ENCODE results near the gene PRR5.

Gene PRR5

DNA sequence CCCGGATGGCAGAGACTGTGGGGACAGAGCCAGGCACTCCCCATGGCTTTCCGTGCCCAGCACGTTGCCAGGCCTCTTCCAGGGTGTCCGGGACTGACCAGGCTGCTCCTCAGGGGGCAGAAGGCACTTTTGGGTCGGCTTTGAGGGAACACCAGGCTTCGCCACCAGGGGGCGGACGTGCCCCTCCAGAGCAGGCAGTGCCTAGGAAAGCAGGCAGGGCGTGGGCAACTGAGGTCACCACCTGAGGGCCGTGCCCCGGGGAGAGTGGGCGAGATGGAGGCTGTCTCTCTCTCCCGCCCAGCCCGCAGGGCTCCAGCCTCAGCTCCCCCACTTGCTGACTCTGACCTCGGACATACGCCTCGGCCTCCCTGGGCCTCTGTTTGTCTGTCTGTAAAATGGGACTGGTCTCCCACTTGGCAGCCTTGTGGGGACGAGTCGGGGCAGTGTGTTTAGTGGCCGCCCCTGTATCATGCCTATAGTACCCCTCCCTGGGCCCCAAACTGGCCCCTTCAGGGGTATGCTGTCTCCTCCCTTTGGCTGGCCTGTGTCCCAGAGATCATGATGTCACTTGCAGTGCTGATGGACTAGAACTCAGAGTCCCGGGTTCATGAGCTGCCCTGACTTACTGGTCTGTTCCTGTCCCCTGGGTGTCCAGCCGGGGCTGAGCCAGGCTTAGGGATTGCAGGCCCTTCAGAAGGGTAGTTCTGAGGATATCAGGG is 4.4 kb upstream of the PRR5 start:
- no peak for DNase-seq (ENCODE audit: low spot score)
- Histone ChIP-seq H3K4me3 (no peak overlapping the region), H3K27ac (no peak overlapping the region)
- TF ChIP-seq, protein P1, sequence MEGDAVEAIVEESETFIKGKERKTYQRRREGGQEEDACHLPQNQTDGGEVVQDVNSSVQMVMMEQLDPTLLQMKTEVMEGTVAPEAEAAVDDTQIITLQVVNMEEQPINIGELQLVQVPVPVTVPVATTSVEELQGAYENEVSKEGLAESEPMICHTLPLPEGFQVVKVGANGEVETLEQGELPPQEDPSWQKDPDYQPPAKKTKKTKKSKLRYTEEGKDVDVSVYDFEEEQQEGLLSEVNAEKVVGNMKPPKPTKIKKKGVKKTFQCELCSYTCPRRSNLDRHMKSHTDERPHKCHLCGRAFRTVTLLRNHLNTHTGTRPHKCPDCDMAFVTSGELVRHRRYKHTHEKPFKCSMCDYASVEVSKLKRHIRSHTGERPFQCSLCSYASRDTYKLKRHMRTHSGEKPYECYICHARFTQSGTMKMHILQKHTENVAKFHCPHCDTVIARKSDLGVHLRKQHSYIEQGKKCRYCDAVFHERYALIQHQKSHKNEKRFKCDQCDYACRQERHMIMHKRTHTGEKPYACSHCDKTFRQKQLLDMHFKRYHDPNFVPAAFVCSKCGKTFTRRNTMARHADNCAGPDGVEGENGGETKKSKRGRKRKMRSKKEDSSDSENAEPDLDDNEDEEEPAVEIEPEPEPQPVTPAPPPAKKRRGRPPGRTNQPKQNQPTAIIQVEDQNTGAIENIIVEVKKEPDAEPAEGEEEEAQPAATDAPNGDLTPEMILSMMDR (IDR thresholded peaks at IDR 0.05) = peak; percentile 83

DNA sequence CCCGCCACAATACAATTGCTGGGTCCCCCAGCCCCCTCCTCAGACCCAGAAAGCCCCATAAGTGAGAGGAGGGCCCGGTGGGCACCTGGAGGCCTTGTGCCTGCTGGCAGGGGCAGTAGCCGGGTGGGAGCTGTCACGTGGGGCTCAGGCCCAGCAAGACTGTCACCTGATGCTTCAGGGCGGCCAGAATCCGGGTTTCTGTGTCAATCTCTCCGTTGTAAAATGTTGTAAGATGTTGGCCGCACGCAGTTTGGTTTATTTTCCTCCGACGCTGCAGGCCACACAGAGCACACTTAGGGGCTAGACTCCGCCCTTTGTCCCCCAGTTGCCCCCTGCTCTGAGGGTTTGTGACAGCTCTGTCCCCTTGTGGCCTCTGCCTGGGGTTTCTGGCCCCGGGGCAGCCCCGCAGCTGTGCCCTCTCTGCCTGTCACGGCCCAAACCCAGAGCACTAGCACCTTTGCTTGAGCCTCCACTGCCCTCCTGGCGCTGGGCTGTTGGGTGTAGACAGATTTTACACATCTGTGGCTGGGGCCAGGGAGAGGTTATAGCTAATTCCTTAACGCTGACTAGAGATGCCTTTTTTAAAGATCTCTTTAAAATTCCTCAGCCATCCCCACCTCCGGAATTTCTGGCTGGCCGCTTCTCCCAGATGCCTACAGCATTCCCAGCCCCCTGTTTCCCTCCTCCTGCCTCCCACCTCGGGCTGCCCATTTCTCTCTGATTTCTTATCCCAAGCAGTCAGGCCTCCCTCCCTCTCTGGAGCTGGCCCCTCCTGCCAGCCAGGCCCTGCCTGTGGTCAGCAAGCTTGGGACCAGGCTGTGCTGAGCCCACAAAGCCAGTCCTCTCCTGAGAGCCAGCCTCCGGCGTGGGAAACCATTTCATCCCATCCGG is 3.2 kb upstream of the PRR5 start:
- H3K27ac ChIP-seq = peak overlapping the region; percentile 33 to 60
- no peak for DNase-seq (ENCODE audit: low spot score)
- no peak overlapping the region for H3K4me3 ChIP-seq
- TF ChIP-seq, protein P1 (IDR thresholded peaks at IDR 0.05) = no peak

DNA sequence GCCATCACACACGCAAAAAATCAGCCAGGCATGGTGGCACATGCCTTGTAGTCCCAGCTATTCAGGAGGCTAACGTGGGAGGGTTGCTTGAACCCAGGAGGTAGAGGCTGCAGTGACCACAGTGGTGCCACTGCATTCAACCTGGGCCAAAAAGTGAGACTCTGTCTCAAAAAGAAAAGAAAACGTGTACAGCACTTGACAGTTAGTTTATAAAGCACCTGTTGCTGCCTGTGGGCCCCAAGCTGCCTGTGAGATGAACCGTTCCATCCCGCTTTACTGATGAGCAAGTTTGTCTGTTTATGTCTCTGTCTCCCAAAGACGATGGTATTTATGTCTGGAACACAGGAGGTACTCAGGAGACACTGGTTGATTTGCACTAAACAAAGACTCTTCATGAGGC is 1.5 kb upstream of the PRR5 start:
- TF ChIP-seq, protein P1 (IDR thresholded peaks at IDR 0.05) = no peak
- no peak for DNase-seq (ENCODE audit: low spot score)
- no peak overlapping the region for H3K4me3 ChIP-seq

DNA sequence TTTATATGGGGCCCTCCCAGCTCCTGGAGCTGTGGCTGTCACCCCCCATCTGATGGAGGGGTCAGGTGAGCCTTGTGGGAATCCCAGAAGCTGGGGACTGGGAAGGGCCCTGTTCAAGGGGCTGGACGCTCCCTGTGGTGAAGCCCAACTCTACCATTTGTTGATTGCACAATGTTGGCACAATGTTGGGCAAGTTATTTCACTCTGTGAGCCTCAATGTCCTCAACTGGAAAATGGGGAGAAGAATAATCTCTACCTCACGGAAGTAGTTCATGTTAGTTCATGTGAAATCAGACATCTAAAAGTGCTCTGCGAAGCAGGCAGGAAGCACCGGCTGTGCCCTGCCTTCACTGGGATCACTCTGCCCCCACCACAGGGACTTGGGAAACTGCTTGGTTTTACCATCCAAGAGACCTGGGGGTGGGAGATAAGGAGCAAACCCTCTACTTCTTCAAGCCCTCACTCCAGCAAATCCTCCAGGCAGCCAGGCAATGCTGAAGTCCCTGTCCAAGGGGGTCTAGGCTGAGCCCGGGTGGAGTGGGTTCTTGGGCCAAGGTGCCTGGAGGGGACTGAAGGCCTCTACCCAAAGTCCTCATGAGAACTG is 715 bp upstream of the PRR5 start:
- TF ChIP-seq, protein P1 (IDR thresholded peaks at IDR 0.05) = no peak
- H3K27ac ChIP-seq = peak overlapping the region in 1 of 2 donors; percentile 35
- peak overlapping the region; percentile 77 for H3K4me3 ChIP-seq
- DNase-seq (ENCODE audit: low spot score) = no peak

More for the DNA sequence above, 1.5 kb upstream of the PRR5 start:
- no peak overlapping the region for H3K27ac ChIP-seq

DNA sequence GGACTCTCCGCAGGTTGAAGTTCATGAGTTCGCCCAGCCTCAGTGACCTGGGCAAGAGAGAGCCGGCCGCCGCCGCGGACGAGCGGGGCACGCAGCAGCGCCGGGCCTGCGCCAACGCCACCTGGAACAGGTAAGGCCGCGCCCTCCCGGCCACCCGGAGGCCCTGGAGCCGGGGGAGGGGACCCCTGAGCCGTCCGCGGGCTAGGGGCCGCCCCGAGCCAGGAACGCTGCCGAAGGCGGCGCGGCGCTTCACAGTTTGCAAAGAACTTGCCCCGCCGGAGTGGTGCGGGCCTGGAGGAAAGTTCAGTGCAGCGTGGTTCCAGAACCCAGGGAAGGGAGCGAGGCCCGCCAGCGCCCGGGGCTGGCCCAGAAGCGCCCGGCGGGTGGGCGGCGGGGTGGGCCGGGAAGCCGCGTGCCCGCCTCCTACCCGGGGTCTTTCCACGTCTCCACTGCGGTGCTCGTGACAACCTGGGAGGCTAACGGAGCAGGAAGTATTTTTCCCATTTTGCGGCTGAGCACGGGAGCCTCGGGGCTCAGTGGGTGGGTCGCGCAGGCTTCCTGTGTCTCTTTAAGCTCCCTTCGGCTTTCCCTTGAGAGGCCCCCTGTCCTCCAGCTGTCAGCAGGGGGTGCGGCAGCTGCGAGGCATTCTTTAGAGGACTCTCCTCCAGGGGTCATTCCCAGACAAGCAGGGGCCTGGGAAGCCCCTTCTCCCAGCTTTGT is 635 bp downstream of the PRR5 start:
- H3K27ac ChIP-seq = no peak overlapping the region
- H3K4me3 ChIP-seq = peak overlapping the region; percentile 77
- DNase-seq (ENCODE audit: low spot score) = no peak
- TF ChIP-seq, protein P1 (IDR thresholded peaks at IDR 0.05) = no peak

DNA sequence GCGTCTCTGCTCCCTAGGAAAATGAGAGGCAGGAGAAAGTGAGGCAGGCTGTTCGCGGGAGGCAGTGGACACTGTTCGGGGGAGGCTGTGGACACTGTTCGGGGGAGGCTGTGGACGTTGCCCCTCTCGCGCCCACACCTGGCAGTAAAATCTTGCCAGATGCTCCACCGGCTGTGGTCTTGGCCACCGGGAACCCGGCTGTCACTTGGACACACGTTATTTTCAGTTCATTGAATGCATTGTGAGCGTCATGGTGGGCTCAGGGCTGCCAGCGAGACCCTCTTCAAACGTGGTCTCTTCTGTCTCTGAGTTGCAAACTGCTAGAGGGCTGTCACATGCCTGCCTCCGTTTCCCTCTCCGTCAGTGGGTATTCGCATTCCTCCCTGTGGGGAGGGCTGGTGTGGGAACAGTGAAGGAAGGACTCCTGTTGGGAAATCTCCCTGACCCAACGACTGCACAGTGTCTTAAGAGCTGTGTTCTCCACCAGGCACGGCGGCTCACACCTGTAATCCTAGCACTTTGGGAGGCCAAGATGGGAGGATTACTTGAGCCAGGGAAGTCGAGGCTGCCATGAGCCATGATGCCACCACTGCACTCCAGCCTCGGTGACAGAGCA is 1.4 kb downstream of the PRR5 start:
- TF ChIP-seq, protein P1 (IDR thresholded peaks at IDR 0.05) = no peak
- Histone ChIP-seq H3K4me3 (peak overlapping the region; percentile 77), H3K27ac (no peak overlapping the region)
- no peak for DNase-seq (ENCODE audit: low spot score)
